SU-DHL-6 (cell line): Measurements from ENCODE around the gene SMAP2.
"Not testable (repeated sequence)": the region's sequence is repeated elsewhere in the genome, so short reads cannot be mapped to it uniquely, and the experiment has no call there.

Experiments used
- H2AFZ ChIP-seq: fragments of 200-600 bp; sonication (generic); 2 replicates; pipeline ENCODE4 v1.6.1; 2014; ENCODE audit warnings: low read depth, mild to moderate bottlenecking, moderate library complexity, mixed read lengths, antibody characterized with exemption, low read length; ENCODE audit not compliant: severe bottlenecking
- H3F3A ChIP-seq: fragments of 200-600 bp; shearing (Covaris generic); 2 replicates; pipeline ENCODE4 v1.6.0; 2016; ENCODE audit warnings: antibody characterized with exemption, mild to moderate bottlenecking; ENCODE audit not compliant: insufficient read depth
- H3K27ac ChIP-seq: fragments of 200-600 bp; sonication (generic); 2 replicates; pipeline ENCODE4 v1.5.1; 2016; ENCODE audit warnings: low read depth, mild to moderate bottlenecking, low read length, moderate library complexity, mixed read lengths
- H3K27me3 ChIP-seq: fragments of 200-600 bp; sonication (generic), shearing (Covaris generic); 2 replicates; pipeline ENCODE4 v1.6.0; 2014; ENCODE audit warnings: mild to moderate bottlenecking, low read length
- H3K36me3 ChIP-seq: fragments of 200-600 bp; sonication (generic); 2 replicates; pipeline ENCODE4 v1.6.1; 2014; ENCODE audit warnings: mild to moderate bottlenecking, low read length, mixed read lengths
- H3K4me2 ChIP-seq: fragments of 300-600, 200-600 bp; shearing (Covaris generic), sonication (generic); 2 replicates; pipeline ENCODE4 v1.6.0; 2014; ENCODE audit warnings: low read length, low read depth, mild to moderate bottlenecking; ENCODE audit not compliant: poor library complexity, severe bottlenecking
- H3K4me3 ChIP-seq: fragments of 200-600 bp; sonication (generic); 2 replicates; pipeline ENCODE4 v1.5.1; 2014; ENCODE audit warnings: antibody characterized with exemption, low read length, mild to moderate bottlenecking, mixed read lengths; ENCODE audit not compliant: insufficient read depth, poor library complexity, severe bottlenecking
- H3K79me2 ChIP-seq: fragments of 200-600 bp; sonication (generic); 2 replicates; pipeline ENCODE4 v1.6.1; 2014; ENCODE audit warnings: mild to moderate bottlenecking, low read length, moderate library complexity; ENCODE audit not compliant: insufficient read depth
- H3K9ac ChIP-seq: fragments of 200-600 bp; sonication (generic); 2 replicates; pipeline ENCODE4 v1.7.0; 2014; ENCODE audit warnings: mild to moderate bottlenecking, low read length
- H3K9me2 ChIP-seq: fragments of 200-600 bp; sonication (generic); replicated peaks from 2 replicates; pipeline ENCODE4 v1.6.1; 2014; ENCODE audit warnings: low read length; ENCODE audit not compliant: insufficient read depth
- H3K9me3 ChIP-seq: fragments of 200-600 bp; sonication (generic); 2 replicates; pipeline ENCODE4 v1.6.1; 2014; ENCODE audit warnings: low read length, mixed read lengths; ENCODE audit not compliant: insufficient read depth
- H4K20me1 ChIP-seq: fragments of 200-600 bp; sonication (generic); 2 replicates; pipeline ENCODE4 v1.6.1; 2014; ENCODE audit warnings: low read depth, mild to moderate bottlenecking, antibody characterized with exemption, low read length, moderate library complexity, mixed read lengths
- CTCF ChIP-seq: fragments of 200-600 bp; sonication (generic); IDR thresholded peaks from one replicate; pipeline ENCODE4 v1.5.1; 2017; ENCODE audit warnings: antibody characterized with exemption, mild to moderate bottlenecking, low read length, moderate library complexity; ENCODE audit not compliant: insufficient read depth, poor library complexity, severe bottlenecking
- EZH2phosphoT487 ChIP-seq: fragments of 200-600 bp; sonication (generic), shearing (Covaris generic); conservative IDR thresholded peaks from 2 replicates; pipeline ENCODE4 v1.6.1; 2018; ENCODE audit warnings: mild to moderate bottlenecking, antibody characterized with exemption, low read length, moderate library complexity, mixed read lengths

SMAP2 gene

GRCh38 chr1:40373323-40374283, at the start of gene SMAP2:
TSS of gene SMAP2 (plus strand) at chr1:40373727. CDS start at chr1:40374121, 394 bp downstream.
- Histone ChIP-seq H4K20me1 (peaks cover 9% of the 10 kb centered on the region; the same call in 1 of the 2 replicates), H3K27me3 (no peaks in the 10 kb centered on the region), H3K36me3 (0 out of 2 replicates have a peak, but pooled peaks cover 6% of the 10 kb centered on the region), H3F3A (peaks cover 10% of the 10 kb centered on the region), H3K9me2 (no peaks in the 10 kb centered on the region), H2AFZ (peak within 1 kb of the TSS; percentile 67), H3K9ac (peak within 1 kb of the TSS; percentile 87), H3K4me2 (peak within 1 kb of the TSS; percentile 86), H3K4me3 (peak within 1 kb of the TSS; percentile 59), H3K9me3 (no peaks in the 10 kb centered on the region), H3K79me2 (peaks cover 28% of the 10 kb centered on the region; the same call in 1 of the 2 replicates), H3K27ac (peak within 1 kb of the TSS; percentile 36)
- TF ChIP-seq CTCF (no peak), EZH2phosphoT487 (no peak)

- not testable (repeated sequence) for H3K36me3 ChIP-seq, H4K20me1 ChIP-seq, H3K9me2 ChIP-seq, H3K27me3 ChIP-seq, H3K4me2 ChIP-seq, H3K27ac ChIP-seq, H3K9ac ChIP-seq, H3K9me3 ChIP-seq, H2AFZ ChIP-seq, H3F3A ChIP-seq, H3K4me3 ChIP-seq, H3K79me2 ChIP-seq
Measured at GRCh38 chr1:40331403-40331802, 42.1 kb upstream of the SMAP2 start.

GRCh38 chr1:40332695-40333094, 40.8 kb upstream of the SMAP2 start:
- no peaks in the 10 kb centered on the region for H3F3A ChIP-seq

More at GRCh38 chr1:40332695-40333094, 40.8 kb upstream of the SMAP2 start:
- Histone ChIP-seq H4K20me1 (no peaks in the 10 kb centered on the region), H3K4me3 (no peak overlapping the region), H2AFZ (no peak overlapping the region), H3K9ac (no peak overlapping the region), H3K27ac (no peak overlapping the region), H3K27me3 (no peaks in the 10 kb centered on the region), H3K79me2 (no peaks in the 10 kb centered on the region), H3K9me2 (no peaks in the 10 kb centered on the region), H3K4me2 (no peak overlapping the region), H3K36me3 (no peaks in the 10 kb centered on the region), H3K9me3 (no peaks in the 10 kb centered on the region)
- TF ChIP-seq CTCF (no peak), EZH2phosphoT487 (no peak)
